ENCODE data around the gene GLYR1.
"Not testable (repeated sequence)": the region's sequence is repeated elsewhere in the genome, so short reads cannot be mapped to it uniquely, and the experiment has no call there.

Gene GLYR1

GRCh38 chr16:4785758-4786433, 61.2 kb downstream of the GLYR1 start:
- DNase-seq, result no peak

DNA sequence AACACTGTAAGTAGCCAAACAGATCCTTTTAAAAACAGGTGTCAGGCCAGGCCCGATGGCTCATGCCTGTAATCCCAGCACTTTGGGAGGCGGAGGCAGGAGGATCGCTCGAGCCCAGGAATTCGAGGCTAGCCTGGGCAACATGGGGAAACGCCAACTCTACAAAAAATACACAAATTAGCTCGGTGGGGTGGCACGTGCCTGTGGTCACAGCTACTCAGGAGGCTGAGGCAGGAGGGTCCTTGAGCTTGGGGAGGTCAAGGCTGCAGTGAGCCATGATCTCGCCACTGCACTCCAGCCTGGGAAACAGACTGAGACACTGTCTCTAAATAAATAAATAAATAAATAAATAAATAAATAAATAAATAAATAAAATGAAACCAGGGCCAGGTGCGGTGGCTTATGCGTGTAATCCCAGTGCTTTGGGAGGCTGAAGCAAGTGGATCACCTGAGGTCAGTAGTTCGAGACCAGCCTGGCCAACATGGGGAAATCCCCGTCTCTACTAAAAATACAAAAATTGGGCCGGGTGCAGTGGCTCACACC, 62.6 kb downstream of the GLYR1 start:
- DNase-seq, result not testable (repeated sequence)

- DNase-seq, result no peak
Measured at GRCh38 chr16:4783951-4784336, 63.1 kb downstream of the GLYR1 start.

DNA sequence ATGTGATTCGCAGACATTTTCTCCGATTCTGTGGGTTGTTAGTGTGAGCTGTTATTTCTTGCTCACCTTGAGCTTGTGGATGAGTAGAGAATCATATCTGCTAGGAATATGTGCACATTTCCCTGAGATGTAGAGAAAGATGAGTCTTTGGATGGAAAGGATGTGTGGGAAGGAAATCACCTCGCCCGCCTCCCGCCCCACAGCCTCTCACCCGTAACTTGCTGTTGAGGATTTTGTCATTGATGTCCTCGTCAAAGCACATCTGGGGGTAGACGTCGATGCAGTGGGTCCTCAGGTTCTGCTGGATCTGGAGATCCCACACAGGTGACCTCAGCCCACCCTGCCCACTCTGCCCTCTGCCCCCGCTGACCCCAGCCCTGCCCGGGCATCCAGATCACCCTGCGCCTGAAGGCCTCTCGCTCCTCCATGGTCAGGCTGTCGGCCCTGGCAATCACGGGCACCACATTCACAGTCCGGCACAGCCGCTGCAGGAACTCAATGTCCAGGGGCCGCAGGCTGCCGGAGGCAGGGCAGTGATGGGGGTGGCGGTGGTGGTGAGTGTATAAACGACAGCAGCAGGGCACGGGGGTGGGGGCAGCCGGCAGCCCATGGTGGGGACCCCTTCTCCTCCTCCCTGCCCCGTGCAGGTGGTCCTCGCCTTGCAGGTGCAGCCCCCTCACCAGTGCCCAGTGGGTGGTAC, 63.7 kb downstream of the GLYR1 start:
- no peak for DNase-seq

GRCh38 chr16:4780235-4780634, 66.9 kb downstream of the GLYR1 start:
- no peak for DNase-seq

GRCh38 chr16:4778050-4778392, 69.1 kb downstream of the GLYR1 start:
- DNase-seq, result no peak

DNA sequence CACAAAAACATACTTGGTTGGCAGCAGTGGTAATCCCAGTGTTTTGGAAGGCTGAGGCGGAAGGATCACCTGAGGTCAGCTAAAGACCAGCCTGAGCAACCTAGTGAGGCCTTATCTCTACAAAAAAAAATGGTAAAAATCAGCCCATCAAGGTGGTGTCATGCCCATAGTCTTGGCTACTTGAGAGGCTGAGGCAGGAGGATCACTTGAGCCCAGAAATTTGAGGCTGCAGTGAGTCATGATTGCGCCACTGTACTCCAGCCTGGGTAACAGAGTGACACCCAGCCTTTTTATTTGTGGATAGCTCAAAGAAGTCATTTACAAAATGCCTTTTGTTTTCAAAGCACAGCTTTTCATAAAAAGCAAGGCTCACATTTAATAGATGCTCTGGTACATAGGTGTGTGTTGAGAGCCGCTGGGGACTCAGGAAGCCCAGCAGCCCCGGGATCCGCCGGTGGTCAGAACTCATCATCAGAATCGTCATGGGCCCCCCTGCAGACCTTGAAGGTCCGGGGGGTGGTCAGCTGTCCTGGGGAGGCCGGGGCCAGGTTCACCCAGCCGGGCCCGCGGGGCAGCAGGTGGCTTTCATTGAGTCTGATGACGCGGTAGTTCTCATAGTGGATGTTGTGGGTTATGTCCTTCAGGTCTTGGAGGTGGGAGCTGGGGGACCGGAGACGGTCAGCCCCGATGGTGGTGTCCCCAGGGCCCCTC, 69.6 kb downstream of the GLYR1 start:
- DNase-seq, result no peak

DNA sequence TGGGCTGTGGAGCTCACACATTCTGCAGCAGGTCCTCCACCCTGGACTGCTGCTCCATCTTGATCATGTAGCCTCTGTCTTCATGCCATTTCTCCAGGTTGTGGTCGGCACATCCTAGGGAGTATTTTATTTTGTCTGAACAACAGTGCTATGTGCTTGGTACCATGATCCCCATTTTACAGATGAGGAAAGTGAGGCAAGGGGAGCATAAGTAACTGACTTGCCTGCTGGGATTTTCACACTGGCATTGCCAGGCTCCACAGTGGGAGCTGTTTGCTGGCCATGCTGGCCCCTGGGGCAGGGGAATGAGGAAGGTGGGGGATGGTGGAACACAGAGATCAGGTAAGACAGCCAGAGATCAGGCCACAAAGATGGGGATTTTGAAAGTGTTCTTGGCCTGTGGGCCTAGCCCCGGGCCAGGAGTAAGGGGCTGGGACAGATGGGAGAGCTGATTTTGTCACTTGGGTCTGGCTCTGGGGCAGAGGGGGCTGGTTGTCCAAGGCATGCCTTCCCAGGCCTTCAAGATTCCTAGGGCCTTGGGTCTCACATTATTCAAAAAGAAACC, 70.9 kb downstream of the GLYR1 start:
- DNase-seq, result no peak

DNA sequence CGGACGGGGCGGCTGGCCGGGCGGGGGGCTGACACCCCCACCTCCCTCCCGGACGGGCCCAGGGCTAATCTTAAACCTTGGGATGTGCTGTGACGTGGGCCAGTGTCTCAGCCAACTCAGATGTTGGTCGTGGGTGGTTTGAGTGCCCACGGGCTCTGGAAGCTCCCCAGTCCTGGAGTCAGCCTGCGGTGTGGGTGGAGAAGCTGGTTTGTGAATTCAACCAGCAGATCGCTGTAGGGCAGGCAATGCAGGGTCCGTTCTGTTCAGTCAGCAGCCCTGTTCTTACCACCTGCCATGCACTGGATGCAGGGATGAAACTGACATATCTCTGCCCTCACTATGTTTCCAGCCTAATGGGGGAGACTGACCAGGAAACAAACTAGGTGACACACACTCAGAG, 72.1 kb downstream of the GLYR1 start:
- no peak for DNase-seq

- DNase-seq, result no peak
Measured at GRCh38 chr16:4772351-4772750, 74.7 kb downstream of the GLYR1 start.

GRCh38 chr16:4771646-4772045, 75.4 kb downstream of the GLYR1 start:
- DNase-seq, result no peak

DNA sequence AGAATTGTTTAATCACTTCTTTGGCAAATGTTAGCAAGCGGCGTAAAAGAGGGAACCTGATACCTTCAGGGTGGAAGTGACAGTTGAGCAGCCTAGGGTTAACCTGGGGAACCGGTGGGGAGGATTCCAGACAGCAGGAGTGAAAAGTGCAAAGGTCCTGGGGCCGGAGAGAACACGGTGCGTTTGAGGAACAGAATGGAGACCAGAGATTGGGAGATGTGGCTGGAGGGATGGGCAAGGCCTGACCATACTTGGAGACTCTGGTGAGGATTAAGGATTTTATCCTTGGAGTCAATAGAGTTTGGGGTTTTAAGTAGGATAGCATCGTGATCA, 77.8 kb downstream of the GLYR1 start:
- DNase-seq, result no peak

DNA sequence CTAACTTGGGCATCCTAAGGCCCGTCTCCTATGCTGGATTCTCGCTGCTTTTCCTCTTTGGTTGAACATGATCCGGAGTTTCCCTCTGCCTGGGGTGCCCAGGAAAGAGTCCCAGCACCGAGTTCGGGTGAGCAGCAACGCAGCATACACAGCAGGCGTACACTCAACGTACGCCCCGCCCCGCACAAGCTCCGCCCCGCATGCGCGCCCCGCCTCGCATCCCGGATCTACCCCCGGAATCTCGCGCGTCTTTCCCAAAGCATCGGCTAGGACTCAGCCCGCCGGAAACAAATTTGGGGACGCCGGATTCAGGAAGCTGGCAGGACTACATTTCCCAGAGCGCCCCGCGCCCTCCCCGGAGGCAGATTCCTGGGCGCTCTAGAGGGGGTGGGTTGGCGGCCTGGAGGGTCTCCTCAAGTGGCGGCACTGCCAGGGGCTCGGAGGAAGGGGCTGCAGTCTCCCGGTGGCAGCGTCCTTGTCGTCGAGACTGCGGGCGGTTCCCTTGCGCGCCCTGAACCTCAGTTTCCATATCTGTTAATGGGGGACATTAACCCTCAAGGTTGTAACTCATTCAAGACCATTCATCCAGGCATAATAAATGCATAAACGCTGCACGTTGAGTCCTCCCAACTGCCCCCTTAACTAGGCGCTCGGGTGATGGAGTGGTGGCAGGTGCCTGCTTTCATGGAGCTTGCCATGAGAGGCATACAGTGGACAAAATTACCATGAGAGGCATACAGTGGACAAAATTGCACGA, 78.4 kb downstream of the GLYR1 start:
- peak; percentile 94 for DNase-seq

- peak; percentile 24 for DNase-seq
Measured at GRCh38 chr16:4767872-4768548, 79.1 kb downstream of the GLYR1 start.

DNA sequence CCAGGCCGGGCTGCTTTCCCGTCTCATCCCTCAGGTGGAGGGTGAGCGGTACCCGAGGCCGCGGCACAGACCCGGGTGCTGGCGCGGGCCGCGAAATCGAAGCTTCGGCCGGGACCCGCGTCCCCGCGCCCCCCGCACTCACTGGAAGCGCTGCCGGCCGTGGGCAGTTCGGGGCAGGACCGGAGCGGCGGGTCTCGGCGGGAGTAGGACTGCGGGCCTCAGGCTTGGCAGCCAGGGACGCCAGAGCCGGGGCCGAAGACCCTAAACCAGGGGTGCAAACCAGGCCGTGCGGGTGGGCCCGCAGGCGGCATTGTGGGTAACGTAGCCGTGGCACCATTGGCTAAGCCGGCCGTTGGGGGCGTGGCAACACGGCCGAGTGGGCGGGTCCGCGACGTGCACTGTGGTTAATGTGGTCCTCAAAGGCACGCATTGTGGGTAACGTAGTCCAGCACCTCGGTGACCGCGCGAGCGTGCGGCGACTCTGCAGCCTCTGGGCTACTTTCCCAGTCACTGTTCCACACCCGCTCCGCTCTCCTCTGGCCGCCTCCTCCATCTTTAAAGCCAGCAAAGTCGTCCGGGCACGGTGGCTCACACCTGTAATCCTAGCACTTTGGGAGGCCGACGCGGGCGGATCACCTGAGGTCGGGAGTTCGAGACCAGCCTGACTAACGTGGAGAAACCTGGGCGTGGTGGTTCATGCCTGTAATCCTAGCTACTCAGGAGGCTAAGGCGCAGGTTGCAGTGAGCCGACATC, 80.0 kb downstream of the GLYR1 start, which contains the start of gene ZNF500:
ZNF500 (minus strand) TSS at position 288 of the 754 bp plus-strand sequence. CDS start 1,184 bp downstream, outside the sequence.
- peak; percentile 97 for DNase-seq

- DNase-seq, result no peak
Measured at GRCh38 chr16:4765511-4766474, 81.3 kb downstream of the GLYR1 start.

GRCh38 chr16:4763791-4764190, 83.3 kb downstream of the GLYR1 start:
- DNase-seq, result no peak

DNA sequence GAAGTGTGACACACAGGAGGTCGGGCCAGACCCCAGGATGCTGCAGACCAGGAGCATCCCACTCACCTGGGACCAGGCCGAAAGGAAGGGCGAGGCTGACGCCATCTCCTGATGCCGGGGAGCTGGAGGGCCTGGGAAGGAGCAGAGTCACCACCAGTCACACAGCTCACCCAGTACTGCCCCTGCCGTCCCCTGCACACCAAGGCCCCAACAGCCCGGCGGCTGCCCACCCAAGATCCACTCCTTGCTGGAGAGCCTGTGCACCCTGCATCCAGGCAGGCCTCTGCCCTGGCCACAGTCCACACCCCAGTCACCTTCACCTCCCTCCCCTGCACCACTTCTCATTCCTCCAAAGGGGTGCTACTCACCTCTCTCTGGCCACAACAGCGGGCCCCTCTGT, 84.9 kb downstream of the GLYR1 start:
- DNase-seq, result no peak

- no peak for DNase-seq
Measured at GRCh38 chr16:4760221-4760910, 86.7 kb downstream of the GLYR1 start.

- DNase-seq, result no peak
Measured at GRCh38 chr16:4755687-4756086, 91.4 kb downstream of the GLYR1 start.

Data from retina (tissue), 1 donor.